Measurements from ENCODE around the gene MGAT4A. TPM values are rescaled to one million over a fixed set of nuclear protein-coding genes. Genes with fewer than 3 reads are reported as not detected.
"Not testable (repeated sequence)": the region's sequence is repeated elsewhere in the genome, so short reads cannot be mapped to it uniquely, and the experiment has no call there.

MGAT4A gene
- total and polyA plus RNA-seq, 2 donors: 24.4 to 42.9 TPM

DNA sequence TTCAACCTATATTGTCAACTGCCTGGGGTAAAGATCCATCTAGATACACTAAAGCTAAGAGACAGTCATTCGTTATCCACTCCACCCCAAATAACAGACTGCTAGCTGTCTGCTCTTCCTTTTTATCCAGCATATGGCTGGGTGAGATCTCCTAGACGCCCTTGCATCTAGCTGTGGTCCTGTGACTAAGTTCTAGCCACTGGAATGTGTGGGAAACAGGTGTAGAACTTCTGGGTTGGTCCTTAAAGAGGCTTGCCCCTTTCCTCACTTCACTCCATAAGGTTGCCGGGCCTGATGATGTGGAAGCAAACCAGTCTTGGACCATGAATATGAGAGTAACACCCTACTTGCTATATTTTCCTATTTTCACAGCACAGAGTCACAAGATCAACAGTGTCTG lies 125.9 kb downstream of the MGAT4A start:
- H3K4me1 ChIP-seq (ENCODE audit: control insufficient read depth in 2 of 2, insufficient read depth in 2 of 2, low read length in 2 of 2): peaks cover 17 to 23% of the 10 kb centered on the region in 2 donors
- no peak overlapping the region for H3K27ac ChIP-seq (ENCODE audit: low read depth in 1 of 2, low read length in 1 of 2)
- peaks cover 12 to 42% of the 10 kb centered on the region in 2 donors for H3K36me3 ChIP-seq (ENCODE audit: control insufficient read depth in 2 of 2, insufficient read depth in 2 of 2, low read length in 1 of 2)
- no peak for DNase-seq (ENCODE audit: low read depth in 6 of 9, low spot score in 9 of 9)
- 97% methylated on average over 3 of the region's 3 CpGs for WGBS
- H3K27me3 ChIP-seq (ENCODE audit: control insufficient read depth in 2 of 2, insufficient read depth in 1 of 2, low read length in 1 of 2): no peaks in the 10 kb centered on the region
- H3K9me3 ChIP-seq (ENCODE audit: control insufficient read depth in 2 of 2, insufficient read depth in 1 of 2, low read length in 1 of 2): no peaks in the 10 kb centered on the region
- no peak overlapping the region for H3K4me3 ChIP-seq (ENCODE audit: low read length in 2 of 2)

DNA sequence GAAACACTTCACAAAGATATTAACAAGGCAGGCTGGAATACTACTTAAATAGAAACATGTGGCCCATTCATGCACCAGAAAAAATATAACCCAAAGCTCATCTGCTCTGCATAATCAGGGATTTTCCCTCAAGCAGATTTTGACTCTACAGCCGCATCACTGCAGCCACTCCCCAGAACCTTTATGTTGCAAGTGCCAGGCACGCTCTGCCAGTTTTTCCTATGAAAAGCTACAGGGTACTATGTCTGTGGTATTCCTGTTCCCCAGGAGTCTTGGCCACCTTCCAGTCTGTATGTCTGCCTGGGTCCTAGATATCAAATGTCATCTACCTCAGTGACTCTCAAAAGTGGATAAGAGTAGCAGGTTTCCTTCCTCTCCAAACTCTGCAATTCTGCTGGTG lies 126.4 kb downstream of the MGAT4A start:
- no peak for DNase-seq (ENCODE audit: low read depth in 6 of 9, low spot score in 9 of 9)
- 96% methylated on average over 2 of the region's 2 CpGs for WGBS
- H3K4me3 ChIP-seq (ENCODE audit: low read length in 2 of 2): no peak overlapping the region
- H3K36me3 ChIP-seq (ENCODE audit: control insufficient read depth in 2 of 2, insufficient read depth in 2 of 2, low read length in 1 of 2): peaks cover 18 to 48% of the 10 kb centered on the region in 2 donors
- H3K4me1 ChIP-seq (ENCODE audit: control insufficient read depth in 2 of 2, insufficient read depth in 2 of 2, low read length in 2 of 2): peaks cover 13 to 18% of the 10 kb centered on the region in 2 donors
- no peaks in the 10 kb centered on the region for H3K9me3 ChIP-seq (ENCODE audit: control insufficient read depth in 2 of 2, insufficient read depth in 1 of 2, low read length in 1 of 2)
- no peaks in the 10 kb centered on the region for H3K27me3 ChIP-seq (ENCODE audit: control insufficient read depth in 2 of 2, insufficient read depth in 1 of 2, low read length in 1 of 2)
- no peak overlapping the region for H3K27ac ChIP-seq (ENCODE audit: low read depth in 1 of 2, low read length in 1 of 2)

DNA sequence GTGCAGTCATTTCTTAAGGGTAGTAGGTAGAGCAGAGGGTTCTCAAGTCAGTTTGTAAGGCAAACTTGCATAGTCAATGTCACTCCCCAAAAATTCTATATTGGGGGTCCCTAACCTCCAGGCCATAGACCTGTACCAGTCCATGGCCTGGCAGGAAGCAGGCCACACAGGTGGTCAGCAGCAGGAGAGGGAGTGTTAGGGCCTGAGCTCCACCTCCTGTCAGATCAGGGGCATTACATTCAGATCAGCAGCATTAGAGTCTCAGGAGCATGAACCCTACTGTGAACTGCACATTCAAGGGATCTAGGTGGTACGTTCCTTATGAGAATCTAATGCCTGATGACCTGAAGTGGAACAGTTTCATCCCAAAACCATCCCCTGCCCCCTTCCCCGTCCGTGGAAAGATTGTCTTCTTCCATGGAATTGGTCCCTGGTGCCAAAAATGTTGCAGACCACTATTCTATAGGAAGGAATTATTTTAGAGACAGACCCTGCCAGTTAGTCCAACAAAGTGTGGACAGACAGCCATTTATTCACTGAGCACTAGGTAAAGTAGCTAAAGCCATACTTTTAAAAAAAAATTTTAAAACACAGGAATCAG lies 129.3 kb downstream of the MGAT4A start:
- H3K9me3 ChIP-seq (ENCODE audit: control insufficient read depth in 2 of 2, insufficient read depth in 1 of 2, low read length in 1 of 2): no peaks in the 10 kb centered on the region
- no peak overlapping the region for H3K27ac ChIP-seq (ENCODE audit: low read depth in 1 of 2, low read length in 1 of 2)
- DNase-seq (ENCODE audit: low read depth in 6 of 9, low spot score in 9 of 9): peak in 2 of 9 donors; percentile 21 to 35
- H3K4me3 ChIP-seq (ENCODE audit: low read length in 2 of 2): no peak overlapping the region
- H3K36me3 ChIP-seq (ENCODE audit: control insufficient read depth in 2 of 2, insufficient read depth in 2 of 2, low read length in 1 of 2): peaks cover 23 to 70% of the 10 kb centered on the region in 2 donors
- WGBS: 97% methylated on average over 3 of the region's 3 CpGs
- peaks cover 0 to 1% of the 10 kb centered on the region in 2 donors for H3K4me1 ChIP-seq (ENCODE audit: control insufficient read depth in 2 of 2, insufficient read depth in 2 of 2, low read length in 2 of 2)
- no peaks in the 10 kb centered on the region for H3K27me3 ChIP-seq (ENCODE audit: control insufficient read depth in 2 of 2, insufficient read depth in 1 of 2, low read length in 1 of 2)

DNA sequence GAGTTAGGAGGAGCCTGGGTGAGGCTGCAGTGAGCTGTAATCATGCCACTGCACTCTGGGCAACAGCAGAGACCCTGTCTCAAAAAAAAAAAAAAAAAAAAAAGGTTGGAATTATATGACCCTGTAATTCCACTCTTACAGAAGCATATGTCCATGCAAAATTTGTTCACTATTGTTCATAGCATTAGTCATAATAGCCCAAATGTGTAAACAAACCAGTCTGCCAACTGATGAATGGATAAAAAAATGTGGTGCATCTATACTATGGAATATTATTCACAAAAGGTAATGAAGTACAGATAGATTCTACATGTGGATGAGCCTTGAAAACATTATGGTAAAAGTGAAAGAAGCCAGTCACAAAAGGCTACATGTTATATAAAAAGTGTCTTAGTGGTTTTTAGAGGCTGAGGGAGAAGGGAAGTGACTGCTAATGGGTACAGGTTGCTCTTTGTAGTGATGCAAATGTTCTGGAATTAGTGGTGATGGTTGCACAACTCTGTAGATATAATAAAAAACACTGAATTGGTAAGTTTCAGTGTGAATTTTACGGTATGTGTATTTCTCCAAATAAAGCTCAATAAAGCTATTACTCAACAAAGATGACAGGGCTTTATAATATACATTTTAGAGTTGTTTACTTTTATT lies 132.0 kb downstream of the MGAT4A start:
- Histone ChIP-seq H3K4me3 (ENCODE audit: low read length in 2 of 2) (no peak overlapping the region), H3K4me1 (ENCODE audit: control insufficient read depth in 2 of 2, insufficient read depth in 2 of 2, low read length in 2 of 2) (no peaks in the 10 kb centered on the region), H3K27me3 (ENCODE audit: control insufficient read depth in 2 of 2, insufficient read depth in 1 of 2, low read length in 1 of 2) (no peaks in the 10 kb centered on the region), H3K27ac (ENCODE audit: low read depth in 1 of 2, low read length in 1 of 2) (no peak overlapping the region), H3K9me3 (ENCODE audit: control insufficient read depth in 2 of 2, insufficient read depth in 1 of 2, low read length in 1 of 2) (no peaks in the 10 kb centered on the region), H3K36me3 (ENCODE audit: control insufficient read depth in 2 of 2, insufficient read depth in 2 of 2, low read length in 1 of 2) (peaks cover 23 to 61% of the 10 kb centered on the region in 2 donors)
- DNase-seq (ENCODE audit: low read depth in 6 of 9, low spot score in 9 of 9): no peak
- 95% methylated on average over 1 of the region's 1 CpG for WGBS

DNA sequence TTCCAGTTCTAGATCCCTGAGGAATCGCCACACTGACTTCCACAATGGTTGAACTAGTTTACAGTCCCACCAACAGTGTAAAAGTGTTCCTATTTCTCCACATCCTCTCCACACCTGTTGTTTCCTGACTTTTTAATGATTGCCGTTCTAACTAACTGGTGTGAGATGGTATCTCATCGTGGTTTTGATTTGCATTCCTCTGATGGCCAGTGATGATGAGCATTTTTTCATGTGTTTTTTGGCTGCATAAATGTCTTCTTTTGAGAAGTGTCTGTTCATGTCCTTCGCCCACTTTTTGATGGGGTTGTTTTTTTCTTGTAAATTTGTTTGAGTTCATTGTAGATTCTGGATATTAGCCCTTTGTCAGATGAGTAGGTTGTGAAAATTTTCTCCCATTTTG lies 136.3 kb downstream of the MGAT4A start:
- H3K27me3 ChIP-seq (ENCODE audit: control insufficient read depth in 2 of 2, insufficient read depth in 1 of 2, low read length in 1 of 2); DNase-seq (ENCODE audit: low read depth in 6 of 9, low spot score in 9 of 9); H3K9me3 ChIP-seq (ENCODE audit: control insufficient read depth in 2 of 2, insufficient read depth in 1 of 2, low read length in 1 of 2); H3K4me3 ChIP-seq (ENCODE audit: low read length in 2 of 2); H3K27ac ChIP-seq (ENCODE audit: low read depth in 1 of 2, low read length in 1 of 2): not testable (repeated sequence)
- H3K36me3 ChIP-seq (ENCODE audit: control insufficient read depth in 2 of 2, insufficient read depth in 2 of 2, low read length in 1 of 2): peaks cover 20 to 59% of the 10 kb centered on the region in 2 donors
- H3K4me1 ChIP-seq (ENCODE audit: control insufficient read depth in 2 of 2, insufficient read depth in 2 of 2, low read length in 2 of 2): peaks cover 6 to 15% of the 10 kb centered on the region in 2 donors
- WGBS: 49% methylated on average over 2 of the region's 4 CpGs

DNA sequence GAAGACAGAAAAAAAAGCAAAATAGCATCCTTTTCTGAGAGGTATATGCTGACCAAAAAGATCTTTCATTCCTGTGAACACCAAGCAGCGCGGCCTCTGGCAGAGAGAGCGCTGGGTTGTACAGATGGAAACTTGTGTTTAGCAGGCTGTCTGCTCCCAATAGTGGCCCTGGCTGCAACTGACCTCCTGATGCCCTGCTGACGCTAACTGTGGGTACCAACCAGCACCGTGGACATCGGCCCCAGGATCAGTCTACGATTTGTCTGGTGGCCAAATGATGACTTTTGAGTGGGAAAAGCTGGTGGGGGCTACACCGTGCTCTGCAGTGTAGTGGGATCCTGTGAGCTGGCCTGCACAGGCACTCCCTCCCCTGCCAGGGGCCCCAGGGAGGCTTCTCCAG lies 138.4 kb downstream of the MGAT4A start:
- H3K4me3 ChIP-seq (ENCODE audit: low read length in 2 of 2): no peak overlapping the region
- peaks cover 1 to 6% of the 10 kb centered on the region in 2 donors for H3K9me3 ChIP-seq (ENCODE audit: control insufficient read depth in 2 of 2, insufficient read depth in 1 of 2, low read length in 1 of 2)
- H3K36me3 ChIP-seq (ENCODE audit: control insufficient read depth in 2 of 2, insufficient read depth in 2 of 2, low read length in 1 of 2): peaks cover 14 to 43% of the 10 kb centered on the region in 2 donors
- peaks cover 12 to 28% of the 10 kb centered on the region in 2 donors for H3K4me1 ChIP-seq (ENCODE audit: control insufficient read depth in 2 of 2, insufficient read depth in 2 of 2, low read length in 2 of 2)
- no peaks in the 10 kb centered on the region for H3K27me3 ChIP-seq (ENCODE audit: control insufficient read depth in 2 of 2, insufficient read depth in 1 of 2, low read length in 1 of 2)
- H3K27ac ChIP-seq (ENCODE audit: low read depth in 1 of 2, low read length in 1 of 2): no peak overlapping the region
- WGBS: 99% methylated on average over 8 of the region's 8 CpGs
- DNase-seq (ENCODE audit: low read depth in 6 of 9, low spot score in 9 of 9): no peak

DNA sequence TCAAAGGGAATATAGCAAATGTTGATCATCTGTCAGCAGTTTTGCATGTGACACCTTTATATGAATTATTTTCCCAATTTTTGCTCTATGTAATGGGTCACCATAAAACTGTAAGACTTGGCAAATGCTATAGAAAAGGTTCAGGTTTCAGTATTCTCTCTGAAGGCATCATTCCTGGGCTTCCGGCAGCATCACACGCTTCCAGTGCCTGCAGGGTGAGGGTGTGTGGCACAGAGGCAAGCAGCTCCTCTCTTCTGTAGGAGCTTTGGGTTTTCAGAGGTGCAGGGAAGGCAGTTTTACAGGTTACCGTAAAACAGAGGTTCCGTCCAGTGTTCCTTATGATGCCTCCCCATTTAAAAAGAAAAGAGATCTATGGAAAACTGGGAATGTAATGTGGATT lies 141.4 kb downstream of the MGAT4A start:
- Histone ChIP-seq H3K36me3 (ENCODE audit: control insufficient read depth in 2 of 2, insufficient read depth in 2 of 2, low read length in 1 of 2) (peaks cover 19 to 41% of the 10 kb centered on the region in 2 donors), H3K4me1 (ENCODE audit: control insufficient read depth in 2 of 2, insufficient read depth in 2 of 2, low read length in 2 of 2) (peaks cover 17 to 47% of the 10 kb centered on the region in 2 donors), H3K4me3 (ENCODE audit: low read length in 2 of 2) (no peak overlapping the region), H3K27ac (ENCODE audit: low read depth in 1 of 2, low read length in 1 of 2) (peak overlapping the region in 1 of 2 donors; percentile 91), H3K27me3 (ENCODE audit: control insufficient read depth in 2 of 2, insufficient read depth in 1 of 2, low read length in 1 of 2) (no peaks in the 10 kb centered on the region), H3K9me3 (ENCODE audit: control insufficient read depth in 2 of 2, insufficient read depth in 1 of 2, low read length in 1 of 2) (peaks cover 1 to 6% of the 10 kb centered on the region in 2 donors)
- 98% methylated on average over 4 of the region's 4 CpGs for WGBS
- DNase-seq (ENCODE audit: low read depth in 6 of 9, low spot score in 9 of 9): no peak

DNA sequence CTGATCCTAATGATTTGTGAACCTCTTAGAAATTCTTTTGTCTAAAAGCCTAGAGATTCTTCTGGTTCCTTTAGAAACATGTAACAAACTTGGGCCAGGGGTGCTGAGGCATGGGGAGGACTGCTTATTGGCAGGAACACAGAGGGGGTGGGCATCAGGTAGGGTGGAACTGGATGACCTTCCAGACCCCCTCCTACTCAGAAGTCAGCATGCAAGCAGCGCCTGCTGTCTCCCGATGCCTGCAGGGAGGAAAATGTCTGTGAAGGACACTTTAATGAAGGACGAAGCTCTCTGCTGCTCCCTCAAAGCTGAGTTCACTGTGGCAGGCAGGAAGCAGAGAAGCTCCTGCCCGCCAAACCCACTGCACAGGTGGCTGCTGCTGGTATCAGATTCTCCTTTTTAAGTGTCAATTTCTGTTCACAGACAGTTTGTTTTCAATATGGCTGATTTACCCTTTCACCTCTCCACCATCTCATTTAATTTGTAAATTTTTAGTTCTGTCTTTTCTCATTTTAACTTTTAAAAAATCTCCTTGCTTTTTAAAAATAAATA lies 142.0 kb downstream of the MGAT4A start:
- Histone ChIP-seq H3K9me3 (ENCODE audit: control insufficient read depth in 2 of 2, insufficient read depth in 1 of 2, low read length in 1 of 2) (peaks cover 1 to 6% of the 10 kb centered on the region in 2 donors), H3K27me3 (ENCODE audit: control insufficient read depth in 2 of 2, insufficient read depth in 1 of 2, low read length in 1 of 2) (no peaks in the 10 kb centered on the region), H3K4me3 (ENCODE audit: low read length in 2 of 2) (no peak overlapping the region), H3K36me3 (ENCODE audit: control insufficient read depth in 2 of 2, insufficient read depth in 2 of 2, low read length in 1 of 2) (peaks cover 24 to 45% of the 10 kb centered on the region in 2 donors), H3K27ac (ENCODE audit: low read depth in 1 of 2, low read length in 1 of 2) (peak overlapping the region; percentile 75 to 91), H3K4me1 (ENCODE audit: control insufficient read depth in 2 of 2, insufficient read depth in 2 of 2, low read length in 2 of 2) (peaks cover 17 to 53% of the 10 kb centered on the region in 2 donors)
- peak in 4 of 9 donors; percentile 42 to 81 (median 54) for DNase-seq (ENCODE audit: low read depth in 6 of 9, low spot score in 9 of 9)
- WGBS: 15% methylated on average over 4 of the region's 4 CpGs

DNA sequence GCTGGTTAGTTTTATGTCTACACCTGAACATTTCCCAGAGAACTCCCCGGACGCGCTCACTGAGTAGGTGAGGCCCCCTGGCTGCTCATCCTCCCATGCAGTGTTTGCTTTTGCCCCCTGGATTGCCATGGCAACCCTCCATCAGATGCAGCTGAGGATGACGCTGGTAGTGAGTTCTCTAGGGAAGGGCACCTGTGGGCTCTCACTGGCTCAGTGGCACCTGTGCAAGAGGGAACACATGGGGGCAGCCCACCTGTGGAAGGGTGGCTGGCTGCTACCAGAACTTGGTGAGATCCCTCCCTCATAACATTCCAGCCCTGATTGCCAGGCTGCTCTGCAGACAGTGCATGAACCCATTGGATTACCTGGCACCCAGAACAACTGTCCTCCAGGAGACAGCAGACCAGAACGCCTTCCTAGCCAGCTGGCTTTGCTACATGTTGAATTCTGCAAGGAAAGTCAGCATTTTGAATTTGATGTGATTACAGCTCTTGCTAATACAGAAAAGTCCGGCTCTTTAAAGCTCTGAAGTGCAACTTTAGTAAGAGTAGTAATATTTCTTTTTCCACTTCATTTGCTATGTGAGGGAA lies 144.3 kb downstream of the MGAT4A start:
- Histone ChIP-seq H3K27me3 (ENCODE audit: control insufficient read depth in 2 of 2, insufficient read depth in 1 of 2, low read length in 1 of 2) (no peaks in the 10 kb centered on the region), H3K9me3 (ENCODE audit: control insufficient read depth in 2 of 2, insufficient read depth in 1 of 2, low read length in 1 of 2) (no peaks in the 10 kb centered on the region), H3K4me3 (ENCODE audit: low read length in 2 of 2) (no peak overlapping the region), H3K4me1 (ENCODE audit: control insufficient read depth in 2 of 2, insufficient read depth in 2 of 2, low read length in 2 of 2) (peaks cover 16 to 49% of the 10 kb centered on the region in 2 donors), H3K36me3 (ENCODE audit: control insufficient read depth in 2 of 2, insufficient read depth in 2 of 2, low read length in 1 of 2) (peaks cover 33 to 45% of the 10 kb centered on the region in 2 donors), H3K27ac (ENCODE audit: low read depth in 1 of 2, low read length in 1 of 2) (peak overlapping the region in 1 of 2 donors; percentile 60)
- WGBS: 82% methylated on average over 6 of the region's 6 CpGs
- peak in 4 of 9 donors; percentile 64 to 82 (median 66) for DNase-seq (ENCODE audit: low read depth in 6 of 9, low spot score in 9 of 9)

All from thymus (tissue), 11 donors.